BE2C (cell line): ENCODE results near the gene KPNA3.
"Not testable (repeated sequence)": the region's sequence is repeated elsewhere in the genome, so short reads cannot be mapped to it uniquely, and the experiment has no call there.

Experiments used
- DNase-seq: peaks from one replicate; pipeline ENCODE4 v3.0.0-alpha.2; 2020
- H3K27me3 ChIP-seq: fragments of 250-450 bp; sonication (Bioruptor Pico); 2 replicates; pipeline ENCODE4 v1.5.1; 2020; ENCODE audit warnings: mild to moderate bottlenecking
- H3K36me3 ChIP-seq: fragments of 250-450 bp; sonication (Bioruptor Pico); 2 replicates; pipeline ENCODE4 v1.5.1; 2020; ENCODE audit warnings: mild to moderate bottlenecking
- H3K4me1 ChIP-seq: fragments of 250-450 bp; sonication (Bioruptor Pico); 2 replicates; pipeline ENCODE4 v1.5.1; 2020
- H3K4me3 ChIP-seq: 2 replicates; pipeline ENCODE4 v1.5.1; 2011; ENCODE audit warnings: low read depth, low read length
- H3K9me3 ChIP-seq: fragments of 250-450 bp; sonication (Bioruptor Pico); 2 replicates; pipeline ENCODE4 v1.5.1; 2020
- CTCF ChIP-seq: IDR thresholded peaks from 2 replicates; pipeline ENCODE4 v1.5.1; 2012; ENCODE audit warnings: mild to moderate bottlenecking, low read depth, low read length

The KPNA3 gene

GRCh38 chr13:49711218-49711863 is 81.1 kb downstream of the KPNA3 start:
- H3K4me1 ChIP-seq = no peaks in the 10 kb centered on the region
- H3K27me3 ChIP-seq = no peaks in the 10 kb centered on the region
- TF ChIP-seq CTCF = no peak
- DNase-seq = no peak
- no peaks in the 10 kb centered on the region; the same call in 1 of the 2 replicates for H3K9me3 ChIP-seq
- H3K36me3 ChIP-seq = peaks cover 46% of the 10 kb centered on the region
- H3K4me3 ChIP-seq = no peak overlapping the region

- not testable (repeated sequence) for H3K27me3 ChIP-seq, H3K4me1 ChIP-seq
- H3K36me3 ChIP-seq = peaks cover 51% of the 10 kb centered on the region
These were observed 88.2 kb downstream of the KPNA3 start for GRCh38 chr13:49704264-49704663.

GRCh38 chr13:49701491-49701890 is 91.0 kb downstream of the KPNA3 start:
- H3K27me3 ChIP-seq = no peaks in the 10 kb centered on the region
- no peak for TF ChIP-seq CTCF
- no peak for DNase-seq
- peaks cover 37% of the 10 kb centered on the region for H3K36me3 ChIP-seq
- H3K4me1 ChIP-seq = no peaks in the 10 kb centered on the region
- H3K9me3 ChIP-seq = no peaks in the 10 kb centered on the region
- H3K4me3 ChIP-seq = no peak overlapping the region

More at GRCh38 chr13:49704264-49704663, 88.2 kb downstream of the KPNA3 start:
- not testable (repeated sequence) for DNase-seq, H3K9me3 ChIP-seq, H3K4me3 ChIP-seq

- H3K9me3 ChIP-seq = no peaks in the 10 kb centered on the region
- H3K4me1 ChIP-seq = no peaks in the 10 kb centered on the region
- TF ChIP-seq CTCF = no peak
- DNase-seq = no peak
- no peak overlapping the region for H3K4me3 ChIP-seq
- H3K36me3 ChIP-seq = peaks cover 18% of the 10 kb centered on the region
- H3K27me3 ChIP-seq = no peaks in the 10 kb centered on the region
These were observed 95.0 kb downstream of the KPNA3 start for GRCh38 chr13:49697468-49697867.

GRCh38 chr13:49694446-49694845 is 98.0 kb downstream of the KPNA3 start:
- Histone ChIP-seq H3K9me3 (no peaks in the 10 kb centered on the region), H3K36me3 (peaks cover under 1% of the 10 kb centered on the region; the same call in 1 of the 2 replicates), H3K4me3 (no peak overlapping the region), H3K4me1 (no peaks in the 10 kb centered on the region), H3K27me3 (no peaks in the 10 kb centered on the region)
- no peak for DNase-seq
- no peak for TF ChIP-seq CTCF

- H3K4me3 ChIP-seq = no peak overlapping the region
- peaks cover 6% of the 10 kb centered on the region; the same call in 1 of the 2 replicates for H3K36me3 ChIP-seq
- no peaks in the 10 kb centered on the region for H3K4me1 ChIP-seq
- no peak for DNase-seq
- no peaks in the 10 kb centered on the region for H3K9me3 ChIP-seq
- TF ChIP-seq CTCF = no peak
- H3K27me3 ChIP-seq = no peaks in the 10 kb centered on the region
These were observed 98.6 kb downstream of the KPNA3 start for GRCh38 chr13:49693877-49694276.
